ENCODE data around the gene XRN2. TPM values are rescaled to one million over a fixed set of nuclear protein-coding genes. Genes with fewer than 3 reads are reported as not detected.

XRN2 gene
- polyA plus RNA-seq, 2 of the 4 experiments (the other 2 are of a cell fraction), result 125 to 192 TPM

DNA sequence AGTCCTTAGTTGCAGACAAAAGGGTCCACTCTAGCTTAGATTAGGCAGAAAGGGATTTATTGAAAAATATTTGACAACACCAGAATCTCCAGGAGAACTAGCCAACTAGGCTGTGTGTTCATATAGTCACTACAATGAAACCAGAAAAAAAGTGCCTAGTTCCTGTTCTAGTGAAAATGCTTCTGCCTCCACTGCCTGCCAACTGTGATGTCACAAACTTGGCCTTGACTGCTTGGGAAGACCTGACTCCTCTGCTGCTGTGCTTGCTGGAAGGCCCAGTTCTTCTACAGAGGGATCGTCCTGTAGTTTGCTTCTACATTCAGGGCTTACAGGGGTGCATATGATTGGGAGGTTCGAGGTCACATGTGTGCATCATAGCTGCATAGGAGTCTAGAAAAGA is 40.3 kb upstream of the XRN2 start (continued):
- no peak for TF ChIP-seq ZNF302 (CRISPR knock-in tag; IDR thresholded peaks at IDR 0.05)
- TF ChIP-seq HES2 (IDR thresholded peaks at IDR 0.05), result no peak
- TF ChIP-seq FOSB (CRISPR knock-in tag; IDR thresholded peaks at IDR 0.05), result no peak

DNA sequence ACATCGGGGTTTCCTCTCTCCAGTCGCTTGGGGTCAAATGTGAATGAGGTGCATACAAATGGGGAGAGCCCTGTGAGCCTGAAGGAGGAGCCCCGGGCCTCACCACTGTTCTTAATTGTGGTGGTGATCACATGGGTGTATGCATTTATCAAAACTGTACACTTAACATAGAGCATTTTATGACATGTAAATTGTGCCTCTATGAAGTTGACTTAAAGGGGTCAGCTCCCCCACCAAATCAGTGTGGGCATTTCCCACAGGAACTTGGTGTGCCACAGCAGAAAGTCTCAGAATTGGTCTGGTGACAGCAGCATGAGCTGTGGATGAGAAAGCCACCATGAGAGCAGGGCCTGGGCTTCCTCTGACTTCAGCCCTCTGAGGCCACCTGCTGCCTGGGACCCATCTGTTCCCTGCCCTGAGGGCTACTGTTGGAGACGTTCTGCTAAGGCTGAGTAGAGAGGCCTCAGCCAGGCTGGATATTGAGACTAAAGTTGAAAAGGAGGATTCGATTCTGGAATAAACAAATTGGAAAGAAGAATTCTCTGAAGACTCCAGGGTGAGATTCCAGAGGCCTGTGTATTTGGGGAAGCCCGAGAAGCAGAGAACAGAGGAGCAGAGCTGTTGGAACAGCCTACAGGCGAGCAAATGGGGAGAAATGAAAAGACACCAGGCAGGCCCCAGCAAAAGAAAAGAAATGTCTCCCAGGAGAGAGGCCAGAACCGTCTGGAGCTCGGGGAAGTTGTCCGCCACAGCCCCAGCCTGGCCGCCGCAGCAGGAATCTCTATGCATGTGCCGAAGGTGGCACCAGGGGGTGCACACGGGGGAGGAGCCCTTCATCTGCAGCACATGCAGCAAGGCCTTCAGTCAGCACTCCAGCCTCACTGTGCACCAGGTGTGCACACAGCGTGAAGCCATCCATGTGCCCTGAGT is 37.6 kb upstream of the XRN2 start:
- Histone ChIP-seq H3K4me2 (no peak overlapping the region), H3K27ac (no peak overlapping the region), H3K9me3 (peaks cover 21% of the 10 kb centered on the region), H3K4me1 (no peaks in the 10 kb centered on the region), H3K4me3 (no peak overlapping the region)
- ATAC-seq (no peak), DNase-seq (ENCODE audit: low read depth in 1 of 2, low spot score in 1 of 2) (no peak), FAIRE-seq (no peak)
- TF ChIP-seq HOXB13 (CRISPR knock-in tag; IDR thresholded peaks at IDR 0.05; ENCODE audit: low read depth), result no peak
- no peak for TF ChIP-seq RNF2 (IDR thresholded peaks at IDR 0.05; ENCODE audit: borderline replicate concordance, low read depth)
- TF ChIP-seq USF2 (IDR thresholded peaks at IDR 0.05), result no peak
- TF ChIP-seq FOSL2 (IDR thresholded peaks at IDR 0.05), result no peak
- no peak for TF ChIP-seq FOSL2 (CRISPR knock-in tag; IDR thresholded peaks at IDR 0.05)
- TF ChIP-seq POLR2AphosphoS2 (conservative IDR thresholded peaks at IDR 0.05; ENCODE audit: low read length), result no peak
- TF ChIP-seq ESRRA (IDR thresholded peaks at IDR 0.05; ENCODE audit: borderline replicate concordance, low read length), result no peak
- no peak for TF ChIP-seq MAX (IDR thresholded peaks at IDR 0.05)
- TF ChIP-seq FOXS1 (CRISPR knock-in tag; IDR thresholded peaks at IDR 0.05), result no peak
- CTCF ChIA-PET, result interaction anchor here (0.7 to 7.1 kb wide), 5 partner anchors 24 to 405 kb away, joined by 4 to 36 read pairs (median 5); no protein-coding TSS in a partner anchor
- POLR2A ChIA-PET, result interaction anchor here (1.2 kb wide), 1 partner anchor 37 kb away, joined by 4 read pairs; the partner anchor contains the start of gene XRN2
- 26% methylated on average over 14 of the region's 15 CpGs for WGBS (ENCODE audit: missing lambda C conversion rate)

GRCh38 chr20:21266191-21266536 is 37.0 kb upstream of the XRN2 start:
- no peak for FAIRE-seq
- no peak for TF ChIP-seq SMC3 (IDR thresholded peaks at IDR 0.05)
- TF ChIP-seq, protein P1, sequence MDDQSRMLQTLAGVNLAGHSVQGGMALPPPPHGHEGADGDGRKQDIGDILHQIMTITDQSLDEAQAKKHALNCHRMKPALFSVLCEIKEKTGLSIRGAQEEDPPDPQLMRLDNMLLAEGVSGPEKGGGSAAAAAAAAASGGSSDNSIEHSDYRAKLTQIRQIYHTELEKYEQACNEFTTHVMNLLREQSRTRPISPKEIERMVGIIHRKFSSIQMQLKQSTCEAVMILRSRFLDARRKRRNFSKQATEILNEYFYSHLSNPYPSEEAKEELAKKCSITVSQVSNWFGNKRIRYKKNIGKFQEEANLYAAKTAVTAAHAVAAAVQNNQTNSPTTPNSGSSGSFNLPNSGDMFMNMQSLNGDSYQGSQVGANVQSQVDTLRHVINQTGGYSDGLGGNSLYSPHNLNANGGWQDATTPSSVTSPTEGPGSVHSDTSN (IDR thresholded peaks at IDR 0.05), result no peak
- TF ChIP-seq HMGXB4 (CRISPR knock-in tag; IDR thresholded peaks at IDR 0.05; ENCODE audit: borderline replicate concordance), result no peak
- no peak for TF ChIP-seq CBX8 (IDR thresholded peaks at IDR 0.05)
- no peak for TF ChIP-seq NPAS2 (CRISPR knock-in tag; IDR thresholded peaks at IDR 0.05; ENCODE audit: borderline replicate concordance)
- TF ChIP-seq HOXA7 (CRISPR knock-in tag; IDR thresholded peaks at IDR 0.05), result no peak
- no peak for TF ChIP-seq EP300 (IDR thresholded peaks at IDR 0.05)
- TF ChIP-seq KDM1A (IDR thresholded peaks at IDR 0.05; ENCODE audit: low read depth), result no peak
- no peak for TF ChIP-seq CBX2 (IDR thresholded peaks at IDR 0.05; ENCODE audit: borderline replicate concordance, low read depth)
- no peak for TF ChIP-seq CHD2 (IDR thresholded peaks at IDR 0.05; ENCODE audit: low read length, partially characterized antibody)
- no peak for TF ChIP-seq ATOH8 (CRISPR knock-in tag; IDR thresholded peaks at IDR 0.05; ENCODE audit: low read depth)
- TF ChIP-seq HEYL (CRISPR knock-in tag; IDR thresholded peaks at IDR 0.05), result no peak
- no peak for TF ChIP-seq RNF2 (IDR thresholded peaks at IDR 0.05; ENCODE audit: borderline replicate concordance, low read depth)
- no peak for TF ChIP-seq FOXS1 (CRISPR knock-in tag; IDR thresholded peaks at IDR 0.05)
- TF ChIP-seq TP53 (CRISPR knock-in tag; IDR thresholded peaks at IDR 0.05), result no peak
- TF ChIP-seq, protein P2, sequence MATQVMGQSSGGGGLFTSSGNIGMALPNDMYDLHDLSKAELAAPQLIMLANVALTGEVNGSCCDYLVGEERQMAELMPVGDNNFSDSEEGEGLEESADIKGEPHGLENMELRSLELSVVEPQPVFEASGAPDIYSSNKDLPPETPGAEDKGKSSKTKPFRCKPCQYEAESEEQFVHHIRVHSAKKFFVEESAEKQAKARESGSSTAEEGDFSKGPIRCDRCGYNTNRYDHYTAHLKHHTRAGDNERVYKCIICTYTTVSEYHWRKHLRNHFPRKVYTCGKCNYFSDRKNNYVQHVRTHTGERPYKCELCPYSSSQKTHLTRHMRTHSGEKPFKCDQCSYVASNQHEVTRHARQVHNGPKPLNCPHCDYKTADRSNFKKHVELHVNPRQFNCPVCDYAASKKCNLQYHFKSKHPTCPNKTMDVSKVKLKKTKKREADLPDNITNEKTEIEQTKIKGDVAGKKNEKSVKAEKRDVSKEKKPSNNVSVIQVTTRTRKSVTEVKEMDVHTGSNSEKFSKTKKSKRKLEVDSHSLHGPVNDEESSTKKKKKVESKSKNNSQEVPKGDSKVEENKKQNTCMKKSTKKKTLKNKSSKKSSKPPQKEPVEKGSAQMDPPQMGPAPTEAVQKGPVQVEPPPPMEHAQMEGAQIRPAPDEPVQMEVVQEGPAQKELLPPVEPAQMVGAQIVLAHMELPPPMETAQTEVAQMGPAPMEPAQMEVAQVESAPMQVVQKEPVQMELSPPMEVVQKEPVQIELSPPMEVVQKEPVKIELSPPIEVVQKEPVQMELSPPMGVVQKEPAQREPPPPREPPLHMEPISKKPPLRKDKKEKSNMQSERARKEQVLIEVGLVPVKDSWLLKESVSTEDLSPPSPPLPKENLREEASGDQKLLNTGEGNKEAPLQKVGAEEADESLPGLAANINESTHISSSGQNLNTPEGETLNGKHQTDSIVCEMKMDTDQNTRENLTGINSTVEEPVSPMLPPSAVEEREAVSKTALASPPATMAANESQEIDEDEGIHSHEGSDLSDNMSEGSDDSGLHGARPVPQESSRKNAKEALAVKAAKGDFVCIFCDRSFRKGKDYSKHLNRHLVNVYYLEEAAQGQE (IDR thresholded peaks at IDR 0.05), result no peak
- no peak for TF ChIP-seq ZNF302 (CRISPR knock-in tag; IDR thresholded peaks at IDR 0.05)

More at GRCh38 chr20:21266191-21266536, 37.0 kb upstream of the XRN2 start:
- POLR2A ChIA-PET, result no interaction called here
- ATAC-seq (no peak), DNase-seq (ENCODE audit: low read depth in 1 of 2, low spot score in 1 of 2) (no peak)
- H3K4me1 ChIP-seq, result no peaks in the 10 kb centered on the region
- CTCF ChIA-PET, result interaction anchor here (0.7 to 7.1 kb wide), 4 partner anchors 24 to 406 kb away, joined by 4 to 36 read pairs (median 6); no protein-coding TSS in a partner anchor
- H3K27ac ChIP-seq, result no peak overlapping the region
- H3K4me2 ChIP-seq, result no peak overlapping the region
- WGBS (ENCODE audit: missing lambda C conversion rate), result 32% methylated on average over 3 of the region's 5 CpGs
- H3K4me3 ChIP-seq, result no peak overlapping the region
- H3K9me3 ChIP-seq, result peaks cover 15% of the 10 kb centered on the region

All from A549 (cell line).